ENCODE measurements around the gene ARPC5L.
A peak's percentile ranks its signal among the peaks of the same experiment; 100 is the strongest.

The ARPC5L gene

GRCh38 chr9:124858330-124859046 lies 3.4 kb upstream of the ARPC5L start:
- H3K27me3 ChIP-seq (replicated peaks) = no peaks in the 10 kb centered on the region
- in situ Hi-C loops (cut with HindIII; ENCODE audit: low pct_ligation_motif_present, low sequenced_read_pairs) = no loop called here
- H3K27ac ChIP-seq = no peak overlapping the region
- no peak for DNase-seq
- H3K36me3 ChIP-seq (replicated peaks) = peaks cover 54% of the 10 kb centered on the region
- TF ChIP-seq, protein P1, sequence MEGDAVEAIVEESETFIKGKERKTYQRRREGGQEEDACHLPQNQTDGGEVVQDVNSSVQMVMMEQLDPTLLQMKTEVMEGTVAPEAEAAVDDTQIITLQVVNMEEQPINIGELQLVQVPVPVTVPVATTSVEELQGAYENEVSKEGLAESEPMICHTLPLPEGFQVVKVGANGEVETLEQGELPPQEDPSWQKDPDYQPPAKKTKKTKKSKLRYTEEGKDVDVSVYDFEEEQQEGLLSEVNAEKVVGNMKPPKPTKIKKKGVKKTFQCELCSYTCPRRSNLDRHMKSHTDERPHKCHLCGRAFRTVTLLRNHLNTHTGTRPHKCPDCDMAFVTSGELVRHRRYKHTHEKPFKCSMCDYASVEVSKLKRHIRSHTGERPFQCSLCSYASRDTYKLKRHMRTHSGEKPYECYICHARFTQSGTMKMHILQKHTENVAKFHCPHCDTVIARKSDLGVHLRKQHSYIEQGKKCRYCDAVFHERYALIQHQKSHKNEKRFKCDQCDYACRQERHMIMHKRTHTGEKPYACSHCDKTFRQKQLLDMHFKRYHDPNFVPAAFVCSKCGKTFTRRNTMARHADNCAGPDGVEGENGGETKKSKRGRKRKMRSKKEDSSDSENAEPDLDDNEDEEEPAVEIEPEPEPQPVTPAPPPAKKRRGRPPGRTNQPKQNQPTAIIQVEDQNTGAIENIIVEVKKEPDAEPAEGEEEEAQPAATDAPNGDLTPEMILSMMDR (IDR thresholded peaks at IDR 0.05; ENCODE audit: low read depth, low read length, missing control alignments) = no peak
- no peak overlapping the region for H3K4me3 ChIP-seq (ENCODE audit: low read depth, low read length)

DNA sequence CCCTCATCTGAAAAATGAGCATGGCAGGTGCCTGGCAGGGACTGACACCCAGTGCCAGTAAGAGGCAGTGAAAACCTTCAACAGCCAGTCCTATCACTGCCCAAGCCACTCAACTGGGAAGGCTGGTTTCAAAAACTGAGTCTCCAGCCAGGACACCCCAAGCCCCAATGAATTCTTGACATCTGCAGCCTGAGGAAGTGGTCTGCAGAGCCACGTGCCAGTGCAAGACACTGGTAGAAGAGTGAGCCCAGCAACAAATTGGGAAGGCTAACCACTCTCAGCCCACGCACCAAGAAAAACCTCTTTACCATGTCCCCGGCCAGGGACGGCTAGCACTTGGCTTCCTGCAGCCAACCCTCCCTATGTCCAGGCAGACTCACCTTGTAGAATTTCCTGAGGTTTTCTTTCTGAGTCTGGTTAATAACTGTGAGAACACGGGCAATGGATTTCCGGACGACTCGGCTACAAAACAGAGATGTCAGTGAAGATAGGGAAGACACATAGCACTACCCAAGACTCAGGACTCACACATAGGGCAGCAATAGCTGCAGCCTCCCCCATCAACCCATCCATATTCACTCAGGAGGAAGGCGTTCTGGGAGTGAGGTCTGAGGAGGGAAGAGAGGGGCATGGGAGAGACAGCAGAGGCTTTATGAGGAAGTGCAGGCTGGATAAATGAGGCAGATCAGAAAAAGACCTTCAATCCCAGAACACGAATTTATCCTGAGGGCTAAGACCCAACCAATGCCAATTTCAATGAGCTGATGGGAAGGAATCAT lies 1.9 kb upstream of the ARPC5L start:
- Histone ChIP-seq H3K36me3 (replicated peaks) (peaks cover 54% of the 10 kb centered on the region), H3K27ac (no peak overlapping the region), H3K4me3 (ENCODE audit: low read depth, low read length) (peak overlapping the region; percentile 96), H3K27me3 (replicated peaks) (no peaks in the 10 kb centered on the region)
- in situ Hi-C loops (cut with HindIII; ENCODE audit: low pct_ligation_motif_present, low sequenced_read_pairs) = no loop called here
- TF ChIP-seq, protein P1 (IDR thresholded peaks at IDR 0.05; ENCODE audit: low read depth, low read length, missing control alignments) = no peak
- DNase-seq = no peak

- peak overlapping the region; percentile 96 for H3K4me3 ChIP-seq (ENCODE audit: low read depth, low read length)
- H3K36me3 ChIP-seq (replicated peaks) = peaks cover 54% of the 10 kb centered on the region
- no peaks in the 10 kb centered on the region for H3K27me3 ChIP-seq (replicated peaks)
- peak overlapping the region; percentile 97 for H3K27ac ChIP-seq
- no peak for DNase-seq
- in situ Hi-C loops (cut with HindIII; ENCODE audit: low pct_ligation_motif_present, low sequenced_read_pairs) = no loop called here
- TF ChIP-seq, protein P1 (IDR thresholded peaks at IDR 0.05; ENCODE audit: low read depth, low read length, missing control alignments) = no peak
These were observed 1.2 kb upstream of the ARPC5L start for GRCh38 chr9:124860582-124861341.

GRCh38 chr9:124863371-124863871 lies 1.5 kb downstream of the ARPC5L start:
- in situ Hi-C loops (cut with HindIII; ENCODE audit: low pct_ligation_motif_present, low sequenced_read_pairs) = no loop called here
- H3K4me3 ChIP-seq (ENCODE audit: low read depth, low read length) = no peak overlapping the region
- H3K36me3 ChIP-seq (replicated peaks) = peaks cover 30% of the 10 kb centered on the region
- DNase-seq = no peak
- no peak overlapping the region for H3K27ac ChIP-seq
- TF ChIP-seq, protein P1 (IDR thresholded peaks at IDR 0.05; ENCODE audit: low read depth, low read length, missing control alignments) = no peak
- no peaks in the 10 kb centered on the region for H3K27me3 ChIP-seq (replicated peaks)

GRCh38 chr9:124868511-124869465 lies 6.9 kb downstream of the ARPC5L start:
- in situ Hi-C loops (cut with HindIII; ENCODE audit: low pct_ligation_motif_present, low sequenced_read_pairs) = no loop called here
- peak overlapping the region; percentile 88 for H3K27ac ChIP-seq
- TF ChIP-seq, protein P1 (IDR thresholded peaks at IDR 0.05; ENCODE audit: low read depth, low read length, missing control alignments) = peak; percentile 54
- peak overlapping the region; percentile 96 for H3K4me3 ChIP-seq (ENCODE audit: low read depth, low read length)
- DNase-seq = peak; percentile 58
- no peaks in the 10 kb centered on the region for H3K27me3 ChIP-seq (replicated peaks)
- peaks cover 15% of the 10 kb centered on the region for H3K36me3 ChIP-seq (replicated peaks)

Data from brain microvascular endothelial cell (primary cell).